ENCODE results near the gene GPHA2. TPM values are rescaled to one million over a fixed set of nuclear protein-coding genes. Genes with fewer than 3 reads are reported as not detected.

Gene GPHA2
- total and polyA plus RNA-seq, 9 donors: 0.45 to 1.6 (median 0.72) TPM; not detected in 2

DNA sequence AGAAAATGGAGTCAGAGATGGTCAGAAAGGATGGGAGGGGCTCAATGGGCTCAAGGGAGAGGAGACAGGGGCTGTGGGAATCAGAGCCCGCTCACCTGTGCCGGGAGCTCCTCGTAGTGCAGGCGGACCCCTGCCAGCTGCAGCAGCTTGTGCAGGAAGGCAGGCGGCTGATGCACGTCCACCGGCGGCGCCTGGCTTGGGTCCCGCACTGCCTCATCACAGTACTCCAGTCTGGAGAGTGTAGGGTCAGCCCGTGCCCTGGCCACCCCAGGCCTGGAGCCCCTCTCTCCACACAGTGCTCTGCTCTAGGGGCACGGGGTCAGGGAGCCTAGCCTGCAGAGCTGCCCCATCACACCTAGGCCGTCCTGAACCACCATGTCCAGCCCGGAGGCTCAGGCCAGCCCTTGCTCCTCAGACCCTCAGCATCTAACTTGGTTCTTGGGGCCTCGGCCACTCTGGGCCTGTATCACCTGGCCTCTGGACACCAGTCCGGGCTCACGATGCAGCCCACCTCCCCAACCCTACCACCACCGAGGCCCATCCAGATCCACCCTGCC, 22.4 kb downstream of the GPHA2 start:
- TF ChIP-seq CTCF (IDR thresholded peaks at IDR 0.05): no peak
- TF ChIP-seq EP300 (IDR thresholded peaks at IDR 0.05): no peak
- no peak for TF ChIP-seq POLR2A (IDR thresholded peaks at IDR 0.05)
- no peaks in the 10 kb centered on the region for H3K9me3 ChIP-seq
- H3K27me3 ChIP-seq: no peaks in the 10 kb centered on the region
- no peak overlapping the region for H3K27ac ChIP-seq
- no peak overlapping the region for H3K4me3 ChIP-seq
- no peaks in the 10 kb centered on the region for H3K36me3 ChIP-seq
- no peak for DNase-seq
- intact Hi-C loops (cut with DNase I): loop anchor here in 1 of 4 donors (10.0 kb wide), 1 partner anchor 202 kb away; the partner anchor contains the start of genes TM7SF2 and ZNHIT2
- H3K4me1 ChIP-seq (ENCODE audit: insufficient read depth): peaks cover 6% of the 10 kb centered on the region
- 86 to 89% (median 87%) methylated on average over 18 of the region's 18 CpGs for WGBS, 3 donors

- Histone ChIP-seq H3K27me3 (no peaks in the 10 kb centered on the region), H3K27ac (no peak overlapping the region), H3K9me3 (no peaks in the 10 kb centered on the region), H3K36me3 (no peaks in the 10 kb centered on the region), H3K4me1 (ENCODE audit: insufficient read depth) (peaks cover 6% of the 10 kb centered on the region), H3K4me3 (no peak overlapping the region)
- WGBS, 3 donors: 83 to 92% (median 86%) methylated on average over 8 to 9 of the region's 9 CpGs
- intact Hi-C loops (cut with DNase I): loop anchor here in 1 of 4 donors (10.0 kb wide), 1 partner anchor 203 kb away; the partner anchor contains the start of genes TM7SF2 and ZNHIT2
- no peak for TF ChIP-seq EP300 (IDR thresholded peaks at IDR 0.05)
- no peak for TF ChIP-seq POLR2A (IDR thresholded peaks at IDR 0.05)
- no peak for TF ChIP-seq CTCF (IDR thresholded peaks at IDR 0.05)
- DNase-seq: no peak
These were observed 24.0 kb downstream of the GPHA2 start for GRCh38 chr11:64911689-64912088.

DNA sequence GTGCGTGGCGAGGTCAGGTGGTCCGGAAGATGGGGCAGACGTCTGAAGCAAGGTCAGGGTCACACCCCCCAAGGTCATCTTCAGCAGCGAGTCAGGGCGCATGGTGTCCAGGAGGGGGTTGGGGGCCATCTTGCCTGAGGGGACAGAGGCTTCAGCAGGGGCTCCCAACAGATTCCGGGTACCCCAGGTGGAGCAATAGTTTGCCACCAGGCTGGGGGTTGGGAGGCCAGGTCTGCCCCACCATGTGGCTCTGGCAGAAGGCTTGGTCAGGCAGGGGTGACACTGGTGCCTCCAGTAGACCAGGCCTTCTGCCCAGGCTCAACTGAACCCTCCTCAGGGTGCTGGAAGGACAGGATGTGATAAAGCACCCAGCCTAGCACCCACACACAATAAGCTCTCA, 24.6 kb downstream of the GPHA2 start:
- Histone ChIP-seq H3K27ac (no peak overlapping the region), H3K9me3 (no peaks in the 10 kb centered on the region), H3K4me1 (ENCODE audit: insufficient read depth) (peaks cover 4% of the 10 kb centered on the region), H3K27me3 (no peaks in the 10 kb centered on the region), H3K36me3 (no peaks in the 10 kb centered on the region), H3K4me3 (no peak overlapping the region)
- no peak for DNase-seq
- whole genome bisulfite sequencing, 3 donors: 66 to 69% (median 66%) methylated on average over 7 of the region's 7 CpGs
- intact Hi-C loops (cut with DNase I): loop anchor here in 1 of 4 donors (10.0 kb wide), 1 partner anchor 204 kb away; the partner anchor contains the start of genes TM7SF2 and ZNHIT2
- TF ChIP-seq POLR2A (IDR thresholded peaks at IDR 0.05) (no peak), EP300 (IDR thresholded peaks at IDR 0.05) (no peak), CTCF (IDR thresholded peaks at IDR 0.05) (no peak)

GRCh38 chr11:64910451-64911093, 25.1 kb downstream of the GPHA2 start:
- no peak overlapping the region for H3K4me3 ChIP-seq
- TF ChIP-seq CTCF (IDR thresholded peaks at IDR 0.05) (no peak), POLR2A (IDR thresholded peaks at IDR 0.05) (no peak), EP300 (IDR thresholded peaks at IDR 0.05) (no peak)
- no peak for DNase-seq
- intact Hi-C loops (cut with DNase I): loop anchor here in 1 of 4 donors (10.0 kb wide), 1 partner anchor 204 kb away; the partner anchor contains the start of genes TM7SF2 and ZNHIT2
- H3K36me3 ChIP-seq: no peaks in the 10 kb centered on the region
- H3K9me3 ChIP-seq: no peaks in the 10 kb centered on the region
- 91 to 94% (median 92%) methylated on average over 22 to 27 of the region's 27 CpGs for whole genome bisulfite sequencing, 3 donors
- H3K4me1 ChIP-seq (ENCODE audit: insufficient read depth): no peaks in the 10 kb centered on the region
- H3K27ac ChIP-seq: no peak overlapping the region
- no peaks in the 10 kb centered on the region for H3K27me3 ChIP-seq

All from ovary (tissue), 9 donors.